ENCODE data around the gene CALHM6.

CALHM6 gene

GRCh38 chr6:116461331-116461931, at the start of gene CALHM6:
CALHM6 (plus strand) TSS chr6:116461375; CDS start chr6:116461930, 555 bp downstream.
- no peak for DNase-seq

DNA sequence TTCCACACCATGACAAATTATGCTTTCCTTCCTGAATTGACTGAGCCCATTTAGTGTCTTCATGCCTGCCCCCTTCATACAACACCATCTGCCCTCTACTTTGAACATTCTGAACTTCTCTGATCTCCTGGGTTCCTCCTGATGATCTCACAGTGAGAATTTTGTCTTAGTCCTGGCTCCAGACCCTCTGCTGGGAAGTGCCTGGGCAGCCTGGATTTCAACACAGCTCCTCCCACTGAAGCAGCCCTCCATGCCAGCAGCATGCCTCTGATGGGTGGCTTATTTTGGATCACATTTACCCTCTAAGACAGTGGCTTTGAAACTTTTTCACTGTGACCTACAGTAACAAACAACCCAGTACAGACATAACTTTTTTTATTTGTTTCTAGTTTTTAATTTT, 48.9 kb upstream of the CALHM6 start:
- DNase-seq, result no peak

- DNase-seq, result no peak
These were observed 47.8 kb upstream of the CALHM6 start for GRCh38 chr6:116413357-116413756.

- no peak for DNase-seq
These were observed 43.5 kb upstream of the CALHM6 start for GRCh38 chr6:116417661-116418060.

DNA sequence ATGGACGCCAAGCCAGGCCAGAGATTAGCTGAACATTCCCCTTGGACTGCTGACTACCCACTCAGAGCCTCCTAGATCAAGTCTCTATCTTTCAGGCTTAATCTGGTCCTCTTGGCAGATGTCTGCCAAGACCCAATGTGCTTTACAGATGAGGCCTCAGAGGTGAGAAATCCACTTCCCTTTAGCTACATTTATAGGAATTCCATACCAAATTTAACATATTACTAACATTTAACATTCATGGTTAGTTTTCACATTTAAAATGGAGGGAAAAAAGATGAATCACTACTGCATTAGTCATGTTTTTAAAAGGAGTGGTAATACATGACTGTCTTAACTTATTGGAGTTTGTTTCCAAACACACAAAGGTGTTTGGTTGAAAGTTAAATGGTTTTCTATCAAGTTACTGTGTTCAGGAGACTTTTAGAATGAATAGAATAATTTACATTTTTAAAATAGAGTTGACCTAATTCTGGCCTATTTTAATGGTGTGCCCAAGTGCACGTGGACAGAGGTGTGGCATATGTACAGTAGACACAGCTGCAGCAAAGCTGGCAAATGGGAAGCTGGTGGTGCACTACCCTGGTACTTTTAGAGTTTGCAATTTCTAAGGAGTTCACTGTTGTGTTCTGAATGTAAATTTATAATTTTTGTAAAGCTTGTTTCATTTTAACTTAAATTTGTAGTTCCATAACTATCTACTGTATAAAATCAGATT, 41.9 kb upstream of the CALHM6 start:
- no peak for DNase-seq

DNA sequence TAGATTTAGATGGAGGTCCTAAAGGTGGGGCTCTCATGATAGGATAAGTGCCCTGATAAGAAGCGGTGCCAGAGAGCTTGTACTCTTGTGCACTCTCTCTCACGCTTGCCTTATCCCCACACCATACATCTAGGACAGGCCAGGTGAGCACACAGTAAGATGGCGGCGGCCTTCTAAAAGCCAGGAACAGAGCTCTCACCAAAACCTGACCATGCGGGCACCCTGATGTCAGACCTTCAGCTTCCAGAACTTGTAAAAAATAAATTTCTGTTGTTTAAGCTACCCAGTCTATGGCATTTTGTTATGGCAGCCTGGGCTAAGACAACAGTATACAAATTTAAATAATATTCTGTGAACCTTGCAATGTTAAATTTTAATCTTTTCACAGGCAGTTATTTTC, 40.8 kb upstream of the CALHM6 start:
- DNase-seq, result no peak

DNA sequence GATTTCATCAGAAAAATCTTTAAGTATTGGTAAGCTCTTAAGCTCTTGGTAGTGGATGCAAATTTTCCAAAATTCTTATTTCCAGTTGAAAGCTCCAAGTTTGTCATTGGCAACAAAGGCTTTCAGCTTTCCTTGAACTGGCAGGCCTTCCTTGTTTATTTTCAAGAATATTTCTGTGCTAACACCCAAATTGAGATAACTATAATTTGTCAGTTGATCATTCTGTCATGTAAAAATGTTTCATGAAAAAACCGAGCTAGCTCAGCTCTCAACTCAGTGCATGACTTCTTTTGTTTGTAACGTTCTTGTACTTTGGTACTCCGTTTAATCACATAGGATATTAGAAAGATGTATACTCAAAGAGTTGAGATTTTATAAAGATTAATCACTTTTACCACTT, 38.9 kb upstream of the CALHM6 start:
- no peak for DNase-seq

- DNase-seq, result no peak
These were observed 37.2 kb upstream of the CALHM6 start for GRCh38 chr6:116424001-116424400.

DNA sequence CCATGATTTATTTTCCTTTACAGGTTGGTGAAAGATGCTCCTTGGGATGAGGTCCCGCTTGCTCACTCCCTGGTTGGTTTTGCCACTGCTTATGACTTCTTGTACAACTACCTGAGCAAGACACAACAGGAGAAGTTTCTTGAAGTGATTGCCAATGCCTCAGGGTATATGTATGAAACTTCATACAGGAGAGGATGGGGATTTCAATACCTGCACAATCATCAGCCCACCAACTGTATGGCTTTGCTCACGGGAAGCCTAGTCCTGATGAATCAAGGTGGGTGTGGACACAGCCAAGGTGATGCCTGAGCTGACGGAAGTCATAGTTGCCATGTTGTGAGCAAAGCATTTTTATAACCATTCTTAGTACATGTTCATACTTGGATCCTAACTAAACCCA, 34.6 kb upstream of the CALHM6 start:
- DNase-seq, result no peak

DNA sequence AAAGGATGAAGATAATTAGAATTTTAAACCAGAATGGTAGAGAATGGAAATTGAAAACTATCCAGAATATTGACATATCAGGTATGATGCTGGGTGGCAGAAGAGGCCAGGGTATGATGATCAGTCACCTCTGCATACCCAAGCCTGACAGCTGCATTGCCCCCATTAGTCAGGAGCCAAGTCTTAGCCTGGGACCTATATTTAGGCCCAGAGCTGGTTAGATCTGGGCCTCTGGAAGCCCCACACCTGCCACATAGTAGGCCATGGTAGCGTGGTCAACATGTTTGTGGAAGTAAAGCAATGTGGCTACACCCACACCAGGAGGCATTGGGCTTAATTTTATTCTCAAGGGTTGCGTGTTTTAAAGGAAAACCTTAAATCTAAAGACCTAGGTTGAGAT, 32.1 kb upstream of the CALHM6 start:
- DNase-seq, result no peak

- DNase-seq, result no peak
These were observed 30.3 kb upstream of the CALHM6 start for GRCh38 chr6:116430860-116431259.

GRCh38 chr6:116431964-116432595, 29.1 kb upstream of the CALHM6 start:
- DNase-seq, result no peak

- no peak for DNase-seq
These were observed 27.9 kb upstream of the CALHM6 start for GRCh38 chr6:116433206-116433712.

DNA sequence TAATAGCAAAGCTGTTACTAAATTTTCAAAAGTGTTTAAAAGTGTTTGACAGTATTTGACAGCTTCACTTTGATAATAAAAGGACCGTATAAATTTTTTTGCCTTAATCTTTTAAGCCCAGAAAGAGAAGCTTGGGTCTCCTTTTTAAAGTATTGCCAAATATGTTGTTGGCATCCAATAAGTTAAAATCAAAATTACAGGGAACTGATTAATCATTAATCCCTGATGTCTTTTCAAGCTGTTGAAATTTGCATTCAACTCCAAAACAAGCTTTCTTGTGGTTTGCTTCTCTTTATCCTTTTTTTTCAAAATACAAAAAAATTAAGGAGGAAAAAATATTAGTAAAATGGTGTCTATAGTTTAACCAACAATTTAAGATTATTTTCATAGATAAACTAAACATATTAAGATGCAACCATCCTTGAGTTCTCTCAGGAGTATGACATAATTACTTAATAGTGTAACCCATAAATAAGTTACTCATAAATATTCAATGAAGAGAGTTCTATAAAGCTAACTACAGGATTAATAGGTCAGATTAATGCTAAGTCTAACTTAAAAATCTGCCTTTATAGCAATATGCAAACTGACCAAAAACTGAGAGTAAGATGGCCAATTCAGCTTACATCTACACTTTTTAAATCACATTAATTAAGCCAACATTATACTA, 27.0 kb upstream of the CALHM6 start:
- DNase-seq, result no peak

DNA sequence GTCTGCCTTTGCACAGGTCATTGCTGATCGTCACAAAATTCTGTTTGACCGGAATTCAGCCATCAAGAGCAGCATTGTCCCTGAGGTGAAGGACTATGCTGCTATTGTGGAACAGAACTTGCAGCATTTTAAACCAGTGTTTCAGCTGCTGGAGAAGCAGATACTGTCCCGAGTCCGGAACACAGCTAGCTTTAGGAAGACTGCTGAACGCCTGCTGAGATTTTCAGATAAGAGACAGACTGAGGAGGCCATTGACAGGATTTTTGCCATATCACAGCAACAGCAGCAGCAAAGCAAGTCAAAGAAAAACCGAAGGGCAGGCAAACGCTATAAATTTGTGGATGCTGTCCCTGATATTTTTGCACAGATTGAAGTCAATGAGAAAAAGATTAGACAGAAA, 24.6 kb upstream of the CALHM6 start:
- no peak for DNase-seq

- DNase-seq, result no peak
These were observed 23.5 kb upstream of the CALHM6 start for GRCh38 chr6:116437656-116438055.

DNA sequence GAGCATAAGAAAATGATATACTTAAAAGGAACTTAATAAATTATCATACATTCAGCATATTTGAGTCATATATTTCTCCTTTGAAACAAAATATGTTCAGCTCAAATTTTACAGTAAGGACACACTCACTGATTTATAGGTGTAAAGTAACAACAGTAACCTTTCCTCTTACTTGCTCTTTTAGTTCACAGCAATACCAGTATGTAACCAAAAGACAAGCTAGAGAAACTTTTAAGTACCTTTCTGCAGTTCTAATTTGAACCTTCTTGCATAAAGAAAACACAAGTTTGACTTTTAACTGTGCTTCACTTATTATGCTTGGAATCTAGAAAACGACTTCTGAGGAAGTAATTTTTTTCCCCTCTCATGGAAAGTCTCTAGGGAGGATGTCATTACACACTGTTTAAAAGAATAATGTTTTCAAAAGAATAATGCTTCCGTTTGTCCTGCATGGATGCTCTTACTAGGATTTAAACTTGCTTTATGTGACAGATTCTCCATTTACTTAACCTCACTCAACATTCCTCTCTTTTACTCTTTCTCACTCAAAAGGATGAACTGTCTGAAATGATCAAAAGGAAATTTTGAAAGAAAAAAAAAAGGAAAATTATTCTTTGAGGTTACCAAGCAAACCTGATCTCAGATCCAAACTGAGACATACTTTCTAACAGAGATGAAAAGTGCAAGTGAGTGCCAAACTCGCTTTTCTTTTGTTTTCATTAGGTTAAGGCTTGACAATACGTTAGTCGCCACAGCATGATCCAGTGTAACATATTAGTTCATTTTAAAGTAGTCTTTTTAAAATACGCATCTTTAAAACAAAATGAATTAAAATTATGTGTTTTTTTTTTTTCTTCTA, 22.4 kb upstream of the CALHM6 start:
- no peak for DNase-seq

GRCh38 chr6:116439522-116440051, 21.6 kb upstream of the CALHM6 start:
- no peak for DNase-seq

- no peak for DNase-seq
These were observed 18.1 kb upstream of the CALHM6 start for GRCh38 chr6:116443105-116443504.

DNA sequence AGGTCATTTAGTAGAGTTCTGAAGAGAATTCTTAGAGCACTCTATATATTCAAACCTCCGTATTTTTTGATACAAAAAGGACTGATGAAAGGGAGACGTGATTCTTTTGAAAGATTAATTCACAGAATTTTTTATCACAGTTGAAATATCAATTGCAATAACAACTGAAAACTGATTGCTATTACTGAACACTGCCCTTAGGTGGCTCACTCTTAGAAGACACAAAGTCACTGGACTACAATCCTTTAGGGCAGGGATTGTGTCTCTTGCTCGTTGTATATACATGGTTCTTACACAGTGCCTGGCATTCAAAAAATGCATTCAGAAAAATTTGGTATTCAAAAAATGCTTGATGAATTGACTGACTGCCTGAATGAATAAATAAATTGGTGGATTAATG, 17.1 kb upstream of the CALHM6 start:
- DNase-seq, result peak in 1 of 2 donors; percentile 18

- DNase-seq, result no peak
These were observed 16.6 kb upstream of the CALHM6 start for GRCh38 chr6:116444575-116444974.

- no peak for DNase-seq
These were observed 16.1 kb upstream of the CALHM6 start for GRCh38 chr6:116445102-116445501.
